Measurements from ENCODE around the gene TK2.
A peak's percentile ranks its signal among the peaks of the same experiment; 100 is the strongest.
"Not testable (repeated sequence)": the region's sequence is repeated elsewhere in the genome, so short reads cannot be mapped to it uniquely, and the experiment has no call there.

The TK2 gene

DNA sequence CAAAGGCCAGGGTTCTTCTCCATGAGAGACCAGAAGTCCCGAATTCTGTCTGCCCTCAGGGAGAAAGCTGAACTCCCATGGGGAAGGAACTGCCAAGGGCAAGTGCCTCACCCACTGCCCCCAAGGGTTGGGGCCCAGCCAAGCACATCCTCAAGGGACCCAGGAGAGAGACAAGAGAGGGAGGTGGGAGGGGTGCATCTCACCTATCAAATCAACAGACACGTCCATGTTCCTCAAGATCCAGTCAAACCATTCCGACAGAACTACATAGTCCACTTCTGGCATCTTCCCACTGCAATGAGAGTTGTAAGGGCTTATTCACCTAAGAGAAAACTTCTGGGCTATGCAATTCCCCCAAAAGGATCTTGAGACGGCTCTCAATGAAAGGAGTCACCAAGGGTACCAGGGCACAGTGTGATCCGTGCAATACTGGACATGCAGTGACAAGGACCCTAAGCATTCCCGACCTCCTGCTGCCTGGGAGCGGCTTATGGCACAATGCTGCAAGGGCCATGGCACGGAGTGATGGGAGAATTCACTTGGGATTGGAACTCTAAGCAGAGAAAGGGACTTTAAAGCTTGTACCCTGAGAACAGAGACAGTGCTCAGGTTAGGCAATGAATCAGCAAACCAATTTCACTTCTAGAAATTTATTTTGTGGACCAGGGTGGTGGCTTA lies 32.2 kb downstream of the TK2 start:
- DNase-seq, result peak; percentile 16

DNA sequence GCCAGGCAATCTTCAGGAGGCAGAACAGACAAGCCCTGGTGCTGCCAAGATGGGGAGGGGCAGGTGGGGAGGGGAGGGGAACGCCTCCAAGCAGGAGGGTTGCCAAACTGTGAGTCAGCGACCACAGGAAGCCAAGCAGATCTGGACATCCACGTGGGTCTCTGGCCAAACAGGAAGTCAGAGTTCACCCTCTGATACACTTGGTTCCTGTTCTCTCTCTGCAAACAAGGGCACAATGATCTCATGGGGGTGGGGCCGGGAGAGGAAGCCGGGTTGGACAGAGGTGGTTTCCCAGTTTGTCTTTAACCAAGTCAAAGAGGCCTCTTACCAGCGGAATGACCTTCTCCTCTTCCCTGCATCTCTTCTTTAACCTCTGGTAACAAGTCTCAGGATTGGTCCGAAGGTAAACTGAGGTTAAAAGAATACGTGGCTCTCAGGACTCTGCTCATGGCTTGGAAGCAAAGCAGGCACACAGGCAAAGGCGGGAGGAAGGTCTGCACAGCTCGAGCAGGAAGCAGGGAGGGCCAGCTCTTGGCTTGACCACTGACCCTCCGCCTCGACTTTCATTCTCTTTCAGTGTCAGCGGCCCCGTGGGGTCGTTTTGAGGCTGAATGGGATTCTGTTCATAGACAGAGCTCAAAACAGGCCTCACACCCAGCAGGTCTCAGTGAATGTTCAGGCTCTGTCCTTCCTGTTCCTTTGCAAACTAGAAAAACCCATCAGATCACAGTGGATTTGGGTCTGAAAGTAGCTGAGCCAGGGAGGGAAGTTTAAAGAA lies 32.9 kb downstream of the TK2 start:
- peak; percentile 98 for DNase-seq

DNA sequence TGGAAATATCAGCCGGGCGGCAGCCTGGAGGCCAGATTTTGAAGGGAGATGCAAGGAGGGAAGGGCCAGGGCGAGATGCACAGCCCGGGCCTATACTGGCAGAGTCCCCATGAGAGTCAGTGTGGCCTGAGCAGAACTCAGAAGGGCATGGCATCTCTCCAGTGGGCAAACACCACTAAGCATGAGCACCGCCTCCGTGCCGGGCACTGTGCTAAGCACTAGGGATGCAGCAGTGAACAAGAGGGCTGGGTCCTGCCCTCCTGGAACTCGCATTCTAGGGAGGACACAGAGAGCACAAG lies 33.5 kb downstream of the TK2 start:
- no peak for DNase-seq

DNA sequence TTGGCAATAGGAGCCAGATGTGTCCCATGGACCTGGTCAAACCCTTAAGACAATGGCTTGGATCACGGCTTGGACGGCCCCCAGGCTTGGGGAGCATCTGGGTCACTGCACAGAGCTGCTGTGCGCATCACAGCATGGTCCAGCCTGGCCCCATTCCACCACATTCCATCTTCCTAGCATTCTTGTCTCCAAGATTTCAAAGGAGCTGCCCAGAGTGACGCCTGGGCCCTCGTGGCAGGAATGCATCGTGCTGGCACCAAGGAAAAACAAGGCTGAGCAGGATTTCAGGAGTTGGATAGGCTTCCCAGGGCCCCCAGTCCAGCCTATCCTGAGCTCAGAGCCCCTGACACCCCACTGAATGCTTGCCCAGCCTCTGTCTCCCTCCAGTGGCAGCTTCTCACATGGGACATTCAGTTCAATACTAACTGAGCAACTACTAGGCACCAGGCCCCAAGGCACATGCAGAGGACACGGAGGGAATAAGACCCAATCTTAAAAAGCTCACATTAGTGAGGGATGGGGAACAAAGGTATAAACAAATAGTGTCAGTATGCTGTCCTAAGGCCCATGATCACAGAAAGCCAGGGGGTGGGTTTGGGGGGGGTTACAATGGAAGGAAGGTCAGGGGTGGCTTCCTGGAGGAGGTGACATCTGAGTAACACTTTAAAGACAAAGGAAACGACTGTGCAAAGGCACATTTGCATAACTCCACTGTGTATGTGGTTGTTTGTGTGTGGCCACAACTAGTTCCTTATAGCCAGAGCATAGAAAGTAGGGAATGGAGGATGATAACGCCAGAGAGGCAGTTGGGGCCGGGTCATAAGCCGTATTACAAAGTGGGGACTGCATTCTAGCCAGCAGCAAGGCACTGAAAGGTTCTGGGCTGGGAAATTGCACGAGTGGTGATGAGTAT lies 34.1 kb downstream of the TK2 start:
- peak; percentile 52 for DNase-seq

DNA sequence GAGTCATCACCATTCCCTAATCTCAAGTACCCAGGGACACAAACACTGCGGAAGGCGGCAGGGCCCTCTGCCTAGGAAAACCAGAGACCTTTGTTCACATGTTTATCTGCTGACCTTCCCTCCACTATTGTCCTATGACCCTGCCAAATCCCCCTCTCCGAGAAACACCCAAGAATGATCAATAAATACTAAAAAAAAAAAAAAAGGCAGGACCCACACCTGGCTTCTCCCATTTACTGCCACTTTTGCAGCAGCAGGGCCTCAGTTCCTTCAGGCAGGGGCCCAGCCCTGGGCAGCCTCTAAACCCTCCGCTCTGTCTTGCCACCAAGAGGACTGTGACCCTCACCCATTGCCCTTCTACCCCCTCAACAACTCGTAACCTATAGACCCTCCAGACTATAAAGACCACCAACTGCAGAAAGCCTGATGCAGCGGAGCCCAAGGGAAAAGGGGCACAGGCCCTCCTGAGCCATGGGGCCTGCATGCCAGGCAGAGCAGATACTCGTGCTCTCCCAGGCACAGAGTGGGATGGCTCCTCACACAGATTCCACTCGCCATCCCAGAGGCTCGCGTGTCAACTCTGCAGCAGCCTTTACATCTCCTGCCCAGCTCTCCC lies 34.8 kb downstream of the TK2 start:
- not testable (repeated sequence) for DNase-seq

DNA sequence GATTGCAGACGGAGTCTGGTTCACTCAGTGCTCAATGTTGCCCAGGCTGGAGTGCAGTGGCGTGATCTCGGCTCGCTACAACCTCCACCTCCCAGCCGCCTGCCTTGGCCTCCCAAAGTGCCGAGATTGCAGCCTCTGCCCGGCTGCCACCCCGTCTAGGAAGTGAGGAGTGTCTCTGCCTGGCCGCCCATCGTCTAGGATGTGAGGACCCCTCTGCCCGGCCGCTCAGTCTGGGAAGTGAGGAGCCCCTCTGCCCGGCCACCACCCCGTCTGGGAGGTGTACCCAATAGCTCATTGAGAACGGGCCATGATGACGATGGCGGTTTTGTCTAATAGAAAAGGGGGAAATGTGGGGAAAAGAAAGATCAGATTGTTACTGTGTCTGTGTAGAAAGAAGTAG lies 35.5 kb downstream of the TK2 start:
- DNase-seq, result not testable (repeated sequence)

DNA sequence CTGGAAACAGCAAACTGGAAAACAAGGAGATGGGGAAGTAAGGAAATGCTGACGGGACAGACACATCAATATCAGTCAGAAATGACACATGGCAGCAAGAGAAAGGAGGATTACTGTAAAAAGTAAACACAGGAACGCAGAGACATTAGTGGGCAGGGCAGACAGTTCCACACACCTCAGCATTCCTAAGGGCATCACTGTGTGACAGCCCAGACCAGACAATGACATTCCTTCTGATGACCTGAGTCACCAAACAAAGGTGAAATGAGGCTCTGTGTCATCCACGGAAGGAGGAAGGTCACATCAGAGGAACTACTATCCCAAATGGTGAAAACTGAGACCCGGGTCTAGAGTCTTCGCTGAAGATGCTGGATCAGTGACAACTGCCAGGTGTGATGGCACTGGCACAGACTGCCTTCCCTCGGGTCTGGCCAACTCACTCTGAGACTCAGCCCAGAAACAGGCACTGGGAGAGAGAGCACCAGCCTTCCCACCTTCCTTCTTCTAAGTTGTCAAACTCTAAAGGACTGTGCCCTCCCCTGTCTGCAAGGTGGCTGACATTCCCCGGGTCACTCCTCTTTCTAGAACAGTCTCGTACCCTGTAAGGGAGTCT lies 36.7 kb downstream of the TK2 start:
- peak; percentile 15 for DNase-seq

DNA sequence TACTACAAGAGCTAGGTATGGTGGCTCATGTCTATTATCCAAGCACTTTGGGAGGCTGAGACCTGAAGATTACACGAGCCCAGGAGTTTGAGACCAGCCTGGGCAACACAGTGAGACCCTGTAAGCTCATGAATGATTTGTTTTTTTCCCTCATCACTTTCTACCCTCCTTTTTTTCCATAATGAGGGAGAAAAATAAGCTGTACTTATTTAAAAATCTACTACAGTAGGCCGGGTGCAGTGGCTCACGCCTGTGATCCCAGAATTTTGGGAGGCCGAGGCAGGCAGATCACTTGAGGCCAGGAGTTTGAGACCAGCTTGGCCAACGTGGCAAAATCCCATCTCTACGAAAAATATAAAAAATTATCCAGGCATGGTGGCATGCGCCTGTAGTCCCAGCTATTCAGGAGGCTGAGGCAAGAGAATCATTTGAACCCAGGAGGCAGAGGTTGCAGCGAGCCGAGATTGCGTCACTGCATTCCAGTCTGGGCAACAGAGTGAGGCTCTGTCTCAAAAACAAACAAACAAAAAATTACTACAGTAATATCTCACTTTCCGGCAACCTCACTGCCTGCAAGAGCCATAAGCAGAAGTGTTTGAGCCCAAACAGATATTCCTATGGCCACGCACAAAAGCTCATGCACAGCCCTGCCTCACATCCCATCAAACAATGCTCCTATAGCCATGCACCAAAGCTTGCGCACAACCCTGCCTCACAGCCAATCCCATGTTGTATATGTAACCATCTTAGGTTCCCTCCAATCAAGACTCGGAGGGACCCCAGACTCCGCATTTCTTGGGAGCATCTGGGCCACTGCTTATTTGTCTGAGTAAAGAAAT lies 37.4 kb downstream of the TK2 start:
- peak; percentile 16 for DNase-seq

DNA sequence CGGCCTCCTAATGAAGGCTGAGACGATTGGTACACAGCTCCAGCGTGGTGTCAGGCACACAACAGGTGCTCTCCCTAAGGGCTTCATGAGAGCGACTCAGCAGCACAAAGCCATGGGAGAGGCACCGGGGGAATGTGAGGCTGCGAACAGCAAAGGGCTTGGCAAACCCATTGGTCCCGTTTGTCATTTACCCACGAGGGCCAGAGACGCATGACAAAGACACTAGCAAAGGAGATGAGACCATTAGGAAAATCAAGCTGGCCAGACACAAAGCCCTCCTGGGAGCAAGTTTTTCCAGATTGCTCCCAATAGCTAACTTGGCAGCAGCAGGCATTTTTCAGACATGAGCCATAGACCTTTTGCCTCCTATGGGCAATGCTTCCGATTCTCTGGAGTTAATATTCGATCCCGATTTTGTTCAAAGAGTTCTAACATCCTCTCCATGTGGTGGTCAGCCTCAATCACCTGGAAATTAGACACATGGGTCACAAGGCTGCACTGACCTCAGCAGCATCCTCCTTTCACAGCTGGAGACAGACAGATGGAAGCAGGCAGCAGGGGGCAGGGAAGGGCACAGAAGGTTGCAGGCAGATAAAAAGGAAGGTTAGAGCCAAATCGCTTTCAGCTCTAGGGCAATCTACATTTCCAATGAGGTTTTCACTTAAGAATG lies 38.2 kb downstream of the TK2 start:
- DNase-seq, result peak; percentile 18

DNA sequence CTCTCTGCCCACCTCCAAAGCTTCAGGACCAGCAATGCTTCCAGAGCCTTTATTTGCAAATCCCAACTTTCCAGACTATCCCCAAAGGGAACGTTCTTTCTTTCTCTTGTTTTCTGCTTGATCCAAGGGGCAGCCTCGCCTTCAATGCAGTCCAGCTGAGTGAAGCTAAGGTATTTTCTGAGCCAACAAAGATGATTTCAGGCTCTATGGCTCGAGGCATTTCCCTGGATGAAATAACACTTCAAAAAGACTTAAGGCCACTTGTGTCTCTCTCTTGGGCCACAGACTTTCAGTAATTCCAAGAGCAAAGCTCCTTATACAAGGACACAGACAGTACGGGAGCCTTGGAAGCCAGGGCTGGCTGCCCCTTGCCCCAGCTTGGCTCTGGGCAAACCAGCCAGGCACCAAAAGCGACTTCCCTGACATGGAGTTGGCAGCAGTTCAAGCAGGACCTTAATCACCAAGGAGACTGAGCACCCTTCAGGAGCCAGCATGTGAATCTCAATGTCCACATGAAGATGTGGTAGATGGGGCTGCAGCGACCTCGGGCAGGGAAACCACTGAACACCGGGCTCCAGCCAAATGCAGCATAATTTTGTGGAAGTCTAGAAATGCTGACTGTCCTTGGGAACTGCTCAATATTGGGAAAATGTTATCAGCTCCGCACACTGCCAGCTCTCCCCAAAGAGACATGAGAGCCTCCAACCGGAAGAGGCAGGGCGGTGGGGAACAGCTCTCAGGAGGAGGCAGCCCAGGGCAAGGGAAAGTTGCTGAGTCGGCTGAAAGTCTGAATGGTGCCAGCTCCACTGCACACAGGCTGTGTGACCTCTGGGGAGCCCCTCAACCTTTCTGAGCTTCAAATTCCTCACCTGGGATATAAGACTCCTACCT lies 39.0 kb downstream of the TK2 start:
- DNase-seq, result no peak

DNA sequence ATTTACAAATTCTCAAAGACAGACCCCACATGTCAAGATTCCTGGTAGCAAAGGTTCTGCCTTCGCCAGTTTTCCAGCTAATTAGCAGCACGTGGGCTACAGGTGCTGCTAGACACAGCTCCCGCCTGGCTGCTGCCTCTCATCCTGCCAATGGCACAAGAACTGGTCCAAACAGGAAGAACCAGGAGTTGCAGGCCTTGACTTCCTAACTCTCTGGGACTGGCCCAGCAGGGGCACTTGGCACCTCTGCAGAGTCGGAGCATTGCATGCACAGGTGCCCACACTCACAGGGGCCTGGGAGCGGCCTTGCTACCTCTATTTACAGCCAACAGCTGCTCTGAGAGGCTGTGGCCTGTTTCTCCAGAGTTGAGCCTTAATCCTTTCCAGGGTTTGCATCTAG lies 39.6 kb downstream of the TK2 start:
- no peak for DNase-seq

DNA sequence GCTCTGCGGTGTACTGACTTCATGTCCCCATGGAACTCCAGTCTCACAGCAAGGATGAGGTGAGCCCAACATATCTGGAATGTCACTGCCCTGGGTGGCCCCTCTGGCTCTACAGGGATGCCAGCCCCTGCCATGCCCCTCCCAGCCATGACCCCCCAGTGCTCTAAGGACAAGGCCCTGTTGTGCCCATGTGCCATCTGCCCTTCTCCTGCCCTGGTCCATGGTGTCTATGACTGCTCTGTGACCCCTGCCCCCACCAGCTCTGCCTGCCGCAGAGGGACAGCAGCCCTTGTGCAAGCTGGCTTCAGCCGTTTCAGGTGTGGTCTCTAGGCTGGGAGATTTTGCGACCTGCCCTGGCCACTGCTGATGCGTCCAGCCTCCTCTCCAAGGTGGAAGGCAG lies 40.3 kb downstream of the TK2 start:
- DNase-seq, result no peak

DNA sequence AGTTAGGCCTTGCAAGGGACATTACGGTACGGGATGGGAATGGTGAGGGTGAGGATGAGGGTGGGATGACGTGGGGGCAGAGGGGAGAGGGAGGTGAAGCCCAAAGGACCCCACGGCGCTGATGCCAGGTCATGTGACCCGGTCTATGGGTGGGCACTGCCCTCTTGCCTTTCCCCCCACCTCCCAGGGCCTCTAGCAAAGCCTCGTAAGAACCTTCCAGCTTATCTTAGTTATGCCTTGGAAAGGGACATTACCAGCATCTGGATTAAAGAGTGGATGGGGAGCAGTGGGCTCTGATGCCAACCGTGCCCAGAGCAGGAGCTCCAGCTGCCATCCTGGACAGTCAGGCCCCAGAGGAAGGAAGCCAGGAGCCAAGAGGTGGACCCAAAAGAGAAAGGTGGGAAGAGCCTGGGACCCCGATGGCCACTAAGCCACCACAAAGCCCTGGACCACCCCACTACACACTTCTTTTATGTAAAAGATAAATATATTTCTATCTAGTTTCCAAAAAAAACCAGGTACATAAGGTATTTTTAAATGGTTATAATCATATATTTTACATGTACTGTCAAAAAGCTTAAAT lies 40.9 kb downstream of the TK2 start:
- DNase-seq, result no peak

DNA sequence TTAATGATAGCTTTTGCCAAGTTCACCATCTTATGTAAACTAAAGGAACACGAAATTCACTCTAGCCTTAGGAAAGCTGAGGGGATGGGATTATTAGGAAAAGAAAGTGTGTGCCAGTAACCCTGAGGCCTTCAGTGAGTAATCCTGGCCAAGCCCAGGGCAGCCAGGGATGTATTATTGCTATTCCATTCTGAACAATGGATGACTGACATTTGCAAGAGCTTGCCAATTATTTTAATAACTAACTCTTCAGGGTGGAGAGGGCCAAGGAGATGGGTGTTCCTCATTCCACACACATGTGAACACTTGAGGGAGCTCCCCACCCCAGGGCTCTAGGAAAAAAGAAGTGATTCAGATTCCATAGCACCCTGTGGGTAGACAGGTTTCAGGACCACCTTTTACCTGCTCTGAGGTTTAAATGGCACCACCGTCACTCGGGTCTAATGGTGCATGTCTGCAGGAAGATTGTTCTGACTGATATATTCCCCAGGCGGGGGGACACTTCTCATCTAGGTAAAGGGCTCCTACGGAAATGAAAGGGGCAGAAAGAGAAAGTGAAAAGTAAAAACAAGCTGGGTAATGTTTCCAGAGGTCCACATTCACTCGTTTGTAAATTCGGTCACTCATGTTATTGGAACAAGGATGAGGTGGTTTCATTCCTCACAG lies 41.5 kb downstream of the TK2 start:
- no peak for DNase-seq

DNA sequence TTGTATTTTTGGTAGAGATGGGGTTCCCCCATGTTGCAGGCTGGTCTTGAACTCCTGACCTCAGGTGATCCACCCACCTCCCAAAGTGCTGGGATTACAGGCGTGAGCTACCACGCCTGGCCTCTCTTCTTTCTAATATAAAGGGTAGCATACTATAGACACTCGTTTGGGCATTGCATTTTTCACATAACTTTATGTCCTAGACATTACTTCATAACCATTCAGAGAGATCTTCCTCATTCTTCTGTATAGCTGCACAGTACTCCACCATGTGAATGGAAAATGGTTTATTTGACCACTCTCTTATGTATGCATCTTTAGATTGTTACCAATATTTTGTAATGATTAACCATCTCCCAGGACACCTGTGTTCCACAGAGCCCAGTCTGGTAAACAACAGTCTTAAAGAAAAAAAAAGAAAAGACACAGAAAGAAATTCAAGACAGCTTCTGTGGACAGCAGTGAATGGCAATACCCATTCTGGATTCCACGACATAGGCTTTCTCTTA lies 42.1 kb downstream of the TK2 start:
- DNase-seq, result no peak

DNA sequence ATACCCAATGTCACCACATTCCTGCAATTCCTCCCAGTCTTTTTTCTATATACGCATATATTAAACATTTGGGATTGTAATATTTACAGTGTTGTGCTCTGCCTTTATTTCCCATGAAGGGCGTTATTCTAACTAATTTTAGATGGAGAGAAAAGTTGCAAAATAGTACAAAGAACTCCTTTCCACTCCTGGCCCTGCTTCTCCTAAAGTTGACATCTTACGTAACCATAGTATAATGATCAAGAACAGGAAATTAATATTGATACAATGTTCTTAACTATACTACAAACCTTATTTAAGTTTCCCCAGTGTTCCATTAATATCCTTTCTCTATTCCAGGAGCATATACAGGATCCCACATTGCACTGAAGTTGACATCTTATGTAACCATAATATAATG lies 46.3 kb downstream of the TK2 start:
- DNase-seq, result no peak

DNA sequence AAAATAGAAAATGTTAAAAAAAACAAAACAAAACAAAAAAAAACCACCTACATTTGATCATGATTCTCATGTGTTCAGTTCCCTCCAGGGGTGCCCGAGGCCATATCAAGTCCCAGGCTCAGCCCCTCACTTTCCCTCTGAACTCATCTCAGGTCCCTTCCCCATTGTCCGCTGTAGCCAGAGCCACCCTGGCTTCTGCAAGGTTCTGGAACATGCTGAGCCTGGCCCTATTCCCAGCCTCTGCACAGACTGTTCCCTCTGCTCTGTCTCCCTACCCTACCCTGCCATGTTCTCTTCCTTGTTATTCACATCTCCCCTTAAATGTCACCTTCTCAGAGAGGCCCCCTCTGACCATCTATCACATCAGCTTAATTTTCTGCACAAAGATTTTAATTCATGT lies 46.9 kb downstream of the TK2 start:
- no peak for DNase-seq

DNA sequence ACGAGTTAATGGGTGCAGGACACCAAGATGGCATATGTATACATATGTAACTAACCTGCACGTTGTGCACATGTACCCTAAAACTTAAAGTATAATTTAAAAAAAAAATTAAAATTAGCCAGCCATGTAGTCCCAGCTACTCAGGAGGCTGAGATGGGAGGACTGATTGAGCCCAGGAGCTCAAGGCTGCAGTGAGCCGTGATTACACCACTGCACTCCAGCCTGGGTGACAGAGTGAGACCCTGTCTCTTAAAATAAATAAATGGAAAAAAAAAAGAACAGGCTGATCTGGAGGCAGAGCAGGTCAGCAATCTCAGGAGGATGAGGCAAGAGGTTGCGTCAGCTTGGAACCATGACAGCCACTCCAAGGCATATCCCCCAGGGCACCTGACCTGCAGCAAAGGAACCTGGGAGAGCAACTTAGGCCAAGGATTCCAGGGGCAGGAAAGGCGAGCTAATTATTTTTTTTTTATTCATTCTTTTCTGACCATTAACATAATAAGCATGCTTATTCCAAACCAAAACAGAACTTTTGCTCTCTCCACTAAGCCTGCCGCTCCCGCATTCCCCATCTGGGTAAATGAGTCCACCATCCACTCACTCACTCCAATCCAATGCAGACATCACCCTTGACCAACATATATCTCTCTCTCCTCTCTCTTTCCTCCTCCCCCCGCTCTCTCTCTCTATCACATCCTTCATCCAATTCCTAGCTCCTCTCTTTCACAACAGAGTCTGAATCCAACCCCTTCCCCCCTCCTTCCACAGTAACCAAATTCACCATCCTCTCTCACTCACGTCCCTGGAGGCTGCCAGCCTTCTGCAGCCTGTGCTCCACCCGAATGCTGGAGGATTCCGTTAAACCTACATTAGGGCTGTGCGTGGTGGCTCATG lies 47.7 kb downstream of the TK2 start:
- peak; percentile 15 for DNase-seq
